Spleen (tissue), 7 donors: ENCODE results near the gene CACNG5.

Experiments
- POLR2A ChIP-seq, 3 donors: fragments of 450-650 bp; IDR thresholded peaks; one replicate each; pipeline ENCODE4 v1.5.1; 2017; ENCODE audit warnings: antibody characterized with exemption in 3 of 3, mild to moderate bottlenecking in 1 of 3
- TF ChIP-seq, protein P1 (sequence below), 11 experiments: fragments of 200-600 bp in 7 of 11; fragments of 450-650 bp in 4 of 11; sonication (generic) in 4 of 11; IDR thresholded peaks in 8 of 11; conservative IDR thresholded peaks in 3 of 11; 1 replicate in 7 of 11; 2 replicates in 4 of 11; pipeline versions ENCODE4 v1.4.0 to v1.8.0; 2016 to 2021; ENCODE audit warnings: antibody characterized with exemption in 11 of 11, inconsistent platforms in 4 of 11, mild to moderate bottlenecking in 1 of 11
- donor health status: DM: no; HTN: no; CAD: no; lungs with moderate emphysema.
- donor health status: DM: no; HTN: no; CAD: no.
- donor health status: DM: no; HTN: no; CAD: no.

DNA sequence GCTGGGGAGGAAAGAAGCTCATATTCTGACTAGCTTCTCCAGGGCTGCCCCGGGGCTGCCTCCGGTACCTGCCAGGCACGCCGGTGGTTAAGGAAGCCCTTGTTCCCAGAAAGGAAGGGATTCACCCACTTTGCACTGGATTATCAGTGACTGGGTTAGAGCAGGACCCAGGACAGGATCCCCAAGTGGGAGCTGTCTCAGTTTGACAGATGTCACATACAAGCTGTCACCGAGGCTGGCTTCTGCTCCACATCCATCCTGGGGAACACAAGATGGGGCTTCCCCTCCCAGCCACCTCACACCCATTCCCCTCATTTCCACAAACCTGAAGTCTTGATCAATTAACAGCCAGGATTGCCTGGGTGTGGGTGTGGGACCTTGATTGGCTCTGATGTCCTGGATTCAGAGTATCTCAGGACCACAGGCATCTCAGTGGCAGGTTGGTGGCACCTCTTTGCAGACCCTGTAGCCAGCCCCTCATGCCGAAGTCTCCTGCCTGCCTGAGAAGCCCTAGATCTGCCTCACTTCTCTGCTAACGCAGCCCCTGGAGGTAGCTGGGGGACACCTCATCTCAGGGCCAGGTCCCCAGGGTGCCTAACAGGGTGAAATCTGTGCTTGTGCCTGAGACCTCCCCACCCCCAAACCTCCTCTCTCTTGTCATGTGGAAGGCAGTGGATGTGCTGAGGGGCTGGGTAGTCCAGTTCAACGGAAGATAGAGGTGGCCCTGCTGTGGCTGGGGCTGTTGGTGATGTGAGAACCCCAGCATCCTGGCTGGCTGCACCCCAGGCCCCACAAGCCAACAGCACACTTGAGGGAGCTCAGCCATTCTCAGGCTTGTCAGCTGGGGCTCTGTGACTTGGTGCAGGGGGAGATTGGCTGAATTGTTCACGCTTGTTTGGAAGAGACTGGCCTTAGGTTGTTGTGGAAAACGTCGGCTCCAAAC, 1.4 kb downstream of the CACNG5 start:
- TF ChIP-seq POLR2A (IDR thresholded peaks at IDR 0.05) = no peak
- TF ChIP-seq, protein P1, sequence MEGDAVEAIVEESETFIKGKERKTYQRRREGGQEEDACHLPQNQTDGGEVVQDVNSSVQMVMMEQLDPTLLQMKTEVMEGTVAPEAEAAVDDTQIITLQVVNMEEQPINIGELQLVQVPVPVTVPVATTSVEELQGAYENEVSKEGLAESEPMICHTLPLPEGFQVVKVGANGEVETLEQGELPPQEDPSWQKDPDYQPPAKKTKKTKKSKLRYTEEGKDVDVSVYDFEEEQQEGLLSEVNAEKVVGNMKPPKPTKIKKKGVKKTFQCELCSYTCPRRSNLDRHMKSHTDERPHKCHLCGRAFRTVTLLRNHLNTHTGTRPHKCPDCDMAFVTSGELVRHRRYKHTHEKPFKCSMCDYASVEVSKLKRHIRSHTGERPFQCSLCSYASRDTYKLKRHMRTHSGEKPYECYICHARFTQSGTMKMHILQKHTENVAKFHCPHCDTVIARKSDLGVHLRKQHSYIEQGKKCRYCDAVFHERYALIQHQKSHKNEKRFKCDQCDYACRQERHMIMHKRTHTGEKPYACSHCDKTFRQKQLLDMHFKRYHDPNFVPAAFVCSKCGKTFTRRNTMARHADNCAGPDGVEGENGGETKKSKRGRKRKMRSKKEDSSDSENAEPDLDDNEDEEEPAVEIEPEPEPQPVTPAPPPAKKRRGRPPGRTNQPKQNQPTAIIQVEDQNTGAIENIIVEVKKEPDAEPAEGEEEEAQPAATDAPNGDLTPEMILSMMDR (IDR thresholded peaks at IDR 0.05 in 8 of 11, conservative IDR thresholded peaks at IDR 0.05 in 3 of 11) = no peak
